BE2C (cell line): ENCODE results near the gene ACSL6.

ENCODE experiments used
- DNase-seq: peaks from one replicate; pipeline ENCODE4 v3.0.0-alpha.2; 2020
- H3K27me3 ChIP-seq: fragments of 250-450 bp; sonication (Bioruptor Pico); 2 replicates; pipeline ENCODE4 v1.5.1; 2020; ENCODE audit warnings: mild to moderate bottlenecking
- H3K36me3 ChIP-seq: fragments of 250-450 bp; sonication (Bioruptor Pico); 2 replicates; pipeline ENCODE4 v1.5.1; 2020; ENCODE audit warnings: mild to moderate bottlenecking
- H3K4me1 ChIP-seq: fragments of 250-450 bp; sonication (Bioruptor Pico); 2 replicates; pipeline ENCODE4 v1.5.1; 2020
- H3K4me3 ChIP-seq: 2 replicates; pipeline ENCODE4 v1.5.1; 2011; ENCODE audit warnings: low read depth, low read length
- H3K9me3 ChIP-seq: fragments of 250-450 bp; sonication (Bioruptor Pico); 2 replicates; pipeline ENCODE4 v1.5.1; 2020
- CTCF ChIP-seq: IDR thresholded peaks from 2 replicates; pipeline ENCODE4 v1.5.1; 2012; ENCODE audit warnings: mild to moderate bottlenecking, low read depth, low read length

The ACSL6 gene

GRCh38 chr5:132050136-132050535, 38.7 kb upstream of the ACSL6 start:
- TF ChIP-seq CTCF, result no peak
- H3K9me3 ChIP-seq, result no peaks in the 10 kb centered on the region
- no peak for DNase-seq
- H3K36me3 ChIP-seq, result no peaks in the 10 kb centered on the region
- no peaks in the 10 kb centered on the region for H3K27me3 ChIP-seq
- no peaks in the 10 kb centered on the region for H3K4me1 ChIP-seq
- no peak overlapping the region for H3K4me3 ChIP-seq

- no peak overlapping the region for H3K4me3 ChIP-seq
- no peak for TF ChIP-seq CTCF
- no peaks in the 10 kb centered on the region for H3K36me3 ChIP-seq
- H3K9me3 ChIP-seq, result no peaks in the 10 kb centered on the region
- DNase-seq, result no peak
- H3K27me3 ChIP-seq, result no peaks in the 10 kb centered on the region
- no peaks in the 10 kb centered on the region for H3K4me1 ChIP-seq
Measured at GRCh38 chr5:132049559-132049958, 38.1 kb upstream of the ACSL6 start.

- no peaks in the 10 kb centered on the region for H3K9me3 ChIP-seq
- H3K27me3 ChIP-seq, result no peaks in the 10 kb centered on the region
- no peak for DNase-seq
- H3K36me3 ChIP-seq, result no peaks in the 10 kb centered on the region
- no peak for TF ChIP-seq CTCF
- no peaks in the 10 kb centered on the region for H3K4me1 ChIP-seq
- no peak overlapping the region for H3K4me3 ChIP-seq
Measured at GRCh38 chr5:132049093-132049492, 37.6 kb upstream of the ACSL6 start.

- Histone ChIP-seq H3K4me3 (no peak overlapping the region), H3K36me3 (no peaks in the 10 kb centered on the region), H3K4me1 (no peaks in the 10 kb centered on the region), H3K9me3 (no peaks in the 10 kb centered on the region), H3K27me3 (no peaks in the 10 kb centered on the region)
- no peak for DNase-seq
- TF ChIP-seq CTCF, result no peak
Measured at GRCh38 chr5:132046880-132047299, 35.4 kb upstream of the ACSL6 start.

GRCh38 chr5:132044207-132044606, 32.7 kb upstream of the ACSL6 start:
- no peaks in the 10 kb centered on the region for H3K36me3 ChIP-seq
- no peak for DNase-seq
- H3K4me1 ChIP-seq, result no peaks in the 10 kb centered on the region
- no peak for TF ChIP-seq CTCF
- H3K4me3 ChIP-seq, result no peak overlapping the region
- peaks cover 12% of the 10 kb centered on the region; the same call in 1 of the 2 replicates for H3K27me3 ChIP-seq
- no peaks in the 10 kb centered on the region for H3K9me3 ChIP-seq

- no peak for DNase-seq
- Histone ChIP-seq H3K36me3 (no peaks in the 10 kb centered on the region), H3K4me1 (no peaks in the 10 kb centered on the region), H3K27me3 (peaks cover 20% of the 10 kb centered on the region), H3K9me3 (no peaks in the 10 kb centered on the region), H3K4me3 (no peak overlapping the region)
- TF ChIP-seq CTCF, result no peak
Measured at GRCh38 chr5:132037353-132037752, 25.9 kb upstream of the ACSL6 start.
